ENCODE data around the gene TLK2. TPM values are rescaled to one million over a fixed set of nuclear protein-coding genes. Genes with fewer than 3 reads are reported as not detected.

Gene TLK2
- polyA plus RNA-seq, 1 donor from 2014 or later = 63.9 TPM

DNA sequence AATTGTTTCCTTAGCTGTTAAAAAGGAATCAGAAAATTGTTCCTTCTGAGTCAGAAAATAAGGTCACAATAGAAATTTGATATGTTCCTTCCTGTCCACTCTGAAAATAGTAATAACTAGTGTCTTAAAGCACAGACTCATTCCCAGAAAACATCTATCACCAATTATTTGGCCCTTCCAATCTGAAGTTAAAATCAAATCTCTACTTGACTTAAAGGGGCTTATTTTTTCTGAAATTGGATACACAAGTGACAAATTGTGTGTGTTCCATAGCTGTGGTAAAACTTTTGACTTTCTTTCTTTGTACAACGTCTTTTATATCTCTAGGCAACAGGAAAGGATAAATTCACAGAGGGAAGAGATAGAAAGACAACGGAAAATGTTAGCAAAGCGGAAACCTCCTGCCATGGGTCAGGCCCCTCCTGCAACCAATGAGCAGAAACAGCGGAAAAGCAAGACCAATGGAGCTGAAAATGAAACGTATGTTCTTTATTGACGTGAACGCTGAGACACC, 94.3 kb downstream of the TLK2 start:
- Histone ChIP-seq H3K27ac (ENCODE audit: low read length) (no peak overlapping the region), H3K9ac (ENCODE audit: low read length) (no peak overlapping the region)

GRCh38 chr17:62573480-62574117, 95.0 kb downstream of the TLK2 start:
- Histone ChIP-seq H3K9me3 (ENCODE audit: low read length) (no peaks in the 10 kb centered on the region), H3K9ac (ENCODE audit: low read length) (no peak overlapping the region), H3K36me3 (ENCODE audit: insufficient read depth, low read length) (peaks cover 5% of the 10 kb centered on the region), H3K27ac (ENCODE audit: low read length) (no peak overlapping the region), H3K27me3 (ENCODE audit: insufficient read depth, low read depth, low read length) (no peaks in the 10 kb centered on the region), H2AFZ (ENCODE audit: low read depth, low read length) (no peak overlapping the region), H3K79me2 (replicated peaks; ENCODE audit: insufficient read depth, low read length) (no peaks in the 10 kb centered on the region), H3K4me3 (ENCODE audit: low read length) (no peak overlapping the region), H3F3A (ENCODE audit: insufficient read depth, low read length, poor library complexity, severe bottlenecking) (no peaks in the 10 kb centered on the region), H3K9me2 (ENCODE audit: insufficient read depth, low read length) (no peaks in the 10 kb centered on the region), H4K20me1 (ENCODE audit: insufficient read depth) (no peaks in the 10 kb centered on the region), H3K4me2 (ENCODE audit: low read length) (no peak overlapping the region)
- TF ChIP-seq SMC3 (conservative IDR thresholded peaks at IDR 0.05; ENCODE audit: poor library complexity) = no peak
- TF ChIP-seq POLR2AphosphoS5 (IDR thresholded peaks at IDR 0.05) = no peak
- TF ChIP-seq RAD21 (conservative IDR thresholded peaks at IDR 0.05) = no peak
- TF ChIP-seq, protein P1, sequence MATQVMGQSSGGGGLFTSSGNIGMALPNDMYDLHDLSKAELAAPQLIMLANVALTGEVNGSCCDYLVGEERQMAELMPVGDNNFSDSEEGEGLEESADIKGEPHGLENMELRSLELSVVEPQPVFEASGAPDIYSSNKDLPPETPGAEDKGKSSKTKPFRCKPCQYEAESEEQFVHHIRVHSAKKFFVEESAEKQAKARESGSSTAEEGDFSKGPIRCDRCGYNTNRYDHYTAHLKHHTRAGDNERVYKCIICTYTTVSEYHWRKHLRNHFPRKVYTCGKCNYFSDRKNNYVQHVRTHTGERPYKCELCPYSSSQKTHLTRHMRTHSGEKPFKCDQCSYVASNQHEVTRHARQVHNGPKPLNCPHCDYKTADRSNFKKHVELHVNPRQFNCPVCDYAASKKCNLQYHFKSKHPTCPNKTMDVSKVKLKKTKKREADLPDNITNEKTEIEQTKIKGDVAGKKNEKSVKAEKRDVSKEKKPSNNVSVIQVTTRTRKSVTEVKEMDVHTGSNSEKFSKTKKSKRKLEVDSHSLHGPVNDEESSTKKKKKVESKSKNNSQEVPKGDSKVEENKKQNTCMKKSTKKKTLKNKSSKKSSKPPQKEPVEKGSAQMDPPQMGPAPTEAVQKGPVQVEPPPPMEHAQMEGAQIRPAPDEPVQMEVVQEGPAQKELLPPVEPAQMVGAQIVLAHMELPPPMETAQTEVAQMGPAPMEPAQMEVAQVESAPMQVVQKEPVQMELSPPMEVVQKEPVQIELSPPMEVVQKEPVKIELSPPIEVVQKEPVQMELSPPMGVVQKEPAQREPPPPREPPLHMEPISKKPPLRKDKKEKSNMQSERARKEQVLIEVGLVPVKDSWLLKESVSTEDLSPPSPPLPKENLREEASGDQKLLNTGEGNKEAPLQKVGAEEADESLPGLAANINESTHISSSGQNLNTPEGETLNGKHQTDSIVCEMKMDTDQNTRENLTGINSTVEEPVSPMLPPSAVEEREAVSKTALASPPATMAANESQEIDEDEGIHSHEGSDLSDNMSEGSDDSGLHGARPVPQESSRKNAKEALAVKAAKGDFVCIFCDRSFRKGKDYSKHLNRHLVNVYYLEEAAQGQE (IDR thresholded peaks at IDR 0.05; ENCODE audit: borderline replicate concordance) = no peak
- TF ChIP-seq TAF1 (IDR thresholded peaks at IDR 0.05; ENCODE audit: low read depth) = no peak
- no peak for TF ChIP-seq MXI1 (conservative IDR thresholded peaks at IDR 0.05; ENCODE audit: poor library complexity, severe bottlenecking)

More for the DNA sequence above, 94.3 kb downstream of the TLK2 start:
- TF ChIP-seq, protein P2, sequence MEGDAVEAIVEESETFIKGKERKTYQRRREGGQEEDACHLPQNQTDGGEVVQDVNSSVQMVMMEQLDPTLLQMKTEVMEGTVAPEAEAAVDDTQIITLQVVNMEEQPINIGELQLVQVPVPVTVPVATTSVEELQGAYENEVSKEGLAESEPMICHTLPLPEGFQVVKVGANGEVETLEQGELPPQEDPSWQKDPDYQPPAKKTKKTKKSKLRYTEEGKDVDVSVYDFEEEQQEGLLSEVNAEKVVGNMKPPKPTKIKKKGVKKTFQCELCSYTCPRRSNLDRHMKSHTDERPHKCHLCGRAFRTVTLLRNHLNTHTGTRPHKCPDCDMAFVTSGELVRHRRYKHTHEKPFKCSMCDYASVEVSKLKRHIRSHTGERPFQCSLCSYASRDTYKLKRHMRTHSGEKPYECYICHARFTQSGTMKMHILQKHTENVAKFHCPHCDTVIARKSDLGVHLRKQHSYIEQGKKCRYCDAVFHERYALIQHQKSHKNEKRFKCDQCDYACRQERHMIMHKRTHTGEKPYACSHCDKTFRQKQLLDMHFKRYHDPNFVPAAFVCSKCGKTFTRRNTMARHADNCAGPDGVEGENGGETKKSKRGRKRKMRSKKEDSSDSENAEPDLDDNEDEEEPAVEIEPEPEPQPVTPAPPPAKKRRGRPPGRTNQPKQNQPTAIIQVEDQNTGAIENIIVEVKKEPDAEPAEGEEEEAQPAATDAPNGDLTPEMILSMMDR (IDR thresholded peaks at IDR 0.05; ENCODE audit: poor library complexity, severe bottlenecking) = no peak
- TF ChIP-seq TAF1 (IDR thresholded peaks at IDR 0.05; ENCODE audit: low read depth) (no peak), MXI1 (conservative IDR thresholded peaks at IDR 0.05; ENCODE audit: poor library complexity, severe bottlenecking) (no peak), EZH2 (IDR thresholded peaks at IDR 0.05; ENCODE audit: borderline replicate concordance, insufficient read depth, low read length, poor library complexity, severe bottlenecking) (no peak), RAD21 (conservative IDR thresholded peaks at IDR 0.05) (no peak), SMC3 (conservative IDR thresholded peaks at IDR 0.05; ENCODE audit: poor library complexity) (no peak), EP300 (conservative IDR thresholded peaks at IDR 0.05; ENCODE audit: poor library complexity, severe bottlenecking) (no peak), POLR2AphosphoS5 (IDR thresholded peaks at IDR 0.05) (no peak)
- TF ChIP-seq, protein P1 (IDR thresholded peaks at IDR 0.05; ENCODE audit: borderline replicate concordance) = no peak
- no peak overlapping the region for H3K4me2 ChIP-seq (ENCODE audit: low read length)
- no peaks in the 10 kb centered on the region for H3K9me3 ChIP-seq (ENCODE audit: low read length)
- no peaks in the 10 kb centered on the region for H4K20me1 ChIP-seq (ENCODE audit: insufficient read depth)
- no peaks in the 10 kb centered on the region for H3F3A ChIP-seq (ENCODE audit: insufficient read depth, low read length, poor library complexity, severe bottlenecking)
- no peak overlapping the region for H3K4me3 ChIP-seq (ENCODE audit: low read length)
- no peaks in the 10 kb centered on the region for H3K79me2 ChIP-seq (replicated peaks; ENCODE audit: insufficient read depth, low read length)
- no peak overlapping the region for H2AFZ ChIP-seq (ENCODE audit: low read depth, low read length)
- H3K27me3 ChIP-seq (ENCODE audit: insufficient read depth, low read depth, low read length) = no peaks in the 10 kb centered on the region
- peaks cover 5% of the 10 kb centered on the region for H3K36me3 ChIP-seq (ENCODE audit: insufficient read depth, low read length)
- H3K9me2 ChIP-seq (ENCODE audit: insufficient read depth, low read length) = no peaks in the 10 kb centered on the region

All from neural cell (in vitro differentiated cells).